OCI-LY7 (cell line): ENCODE measurements around the gene ZBTB20.

Experiments
- CTCF ChIP-seq: fragments of 200-600 bp; sonication (generic); conservative IDR thresholded peaks from 2 replicates; pipeline ENCODE4 v1.5.1; 2014; ENCODE audit warnings: mild to moderate bottlenecking, antibody characterized with exemption, low read length, moderate library complexity, mixed read lengths
- EZH2phosphoT487 ChIP-seq: fragments of 200-600 bp; sonication (generic); IDR thresholded peaks from 2 replicates; pipeline ENCODE4 v1.6.1; 2018; ENCODE audit warnings: low read depth, borderline replicate concordance, mild to moderate bottlenecking, mixed run types, antibody characterized with exemption, low read length, moderate library complexity, mixed read lengths

GRCh38 chr3:114709102-114709501, 438.0 kb downstream of the ZBTB20 start:
- TF ChIP-seq CTCF = no peak
- TF ChIP-seq EZH2phosphoT487 = no peak
